GM21576 (cell line): ENCODE results near the gene BMPR2.

Experiments
- ATAC-seq: cut with Tn5 transposase; IDR thresholded peaks from one replicate; pipeline ENCODE4 v1.9.1; 2021; ENCODE audit warnings: mild to moderate bottlenecking, moderate library complexity; ENCODE audit not compliant: unreplicated experiment

The BMPR2 gene

GRCh38 chr2:202588647-202589581 lies 212.8 kb downstream of the BMPR2 start:
- peak; percentile 77 for ATAC-seq

GRCh38 chr2:202589582-202589949 lies 213.4 kb downstream of the BMPR2 start:
- no peak for ATAC-seq

GRCh38 chr2:202592566-202592965 lies 216.4 kb downstream of the BMPR2 start:
- no peak for ATAC-seq

- ATAC-seq, result no peak
Observed at GRCh38 chr2:202599105-202599504, 223.0 kb downstream of the BMPR2 start.

- no peak for ATAC-seq
Observed at GRCh38 chr2:202599911-202600310, 223.8 kb downstream of the BMPR2 start.

GRCh38 chr2:202604699-202605098 lies 228.6 kb downstream of the BMPR2 start:
- ATAC-seq, result no peak

GRCh38 chr2:202605174-202605573 lies 229.0 kb downstream of the BMPR2 start:
- no peak for ATAC-seq

GRCh38 chr2:202608142-202608852 lies 232.2 kb downstream of the BMPR2 start:
- peak; percentile 34 for ATAC-seq

GRCh38 chr2:202609381-202610145 lies 233.4 kb downstream of the BMPR2 start:
- ATAC-seq, result peak; percentile 93

- no peak for ATAC-seq
Observed at GRCh38 chr2:202610380-202610779, 234.3 kb downstream of the BMPR2 start.

GRCh38 chr2:202612145-202612544 lies 236.0 kb downstream of the BMPR2 start:
- ATAC-seq, result no peak

- no peak for ATAC-seq
Observed at GRCh38 chr2:202613479-202613878, 237.4 kb downstream of the BMPR2 start.
